Frontal cortex (tissue), 4 donors: ENCODE data around the gene RARG. TPM values are rescaled to one million over a fixed set of nuclear protein-coding genes. Genes with fewer than 3 reads are reported as not detected.

Experiments used
- DNase-seq, 2 donors: peaks; one replicate each; pipeline ENCODE4 v3.0.0; 2012; ENCODE audit warnings: low spot score in 2 of 2
- FAIRE-seq: peaks from 2 replicates; lab custom pipeline; 2012; peaks lifted over from hg19 to GRCh38; lab: Jason Lieb, UNC
- total RNA-seq: library from RNA; depleted of rRNA; stranded (reverse); fragments of >200 nt; gene quantifications from one replicate; pipeline ENCODE4 v1.2.3, GENCODE V29; 2014
- donor health status: control.
- donor health status: control.
- donor health status: control.

RARG gene
- total RNA-seq, 1 donor from 2014 or later = 1.6 TPM

DNA sequence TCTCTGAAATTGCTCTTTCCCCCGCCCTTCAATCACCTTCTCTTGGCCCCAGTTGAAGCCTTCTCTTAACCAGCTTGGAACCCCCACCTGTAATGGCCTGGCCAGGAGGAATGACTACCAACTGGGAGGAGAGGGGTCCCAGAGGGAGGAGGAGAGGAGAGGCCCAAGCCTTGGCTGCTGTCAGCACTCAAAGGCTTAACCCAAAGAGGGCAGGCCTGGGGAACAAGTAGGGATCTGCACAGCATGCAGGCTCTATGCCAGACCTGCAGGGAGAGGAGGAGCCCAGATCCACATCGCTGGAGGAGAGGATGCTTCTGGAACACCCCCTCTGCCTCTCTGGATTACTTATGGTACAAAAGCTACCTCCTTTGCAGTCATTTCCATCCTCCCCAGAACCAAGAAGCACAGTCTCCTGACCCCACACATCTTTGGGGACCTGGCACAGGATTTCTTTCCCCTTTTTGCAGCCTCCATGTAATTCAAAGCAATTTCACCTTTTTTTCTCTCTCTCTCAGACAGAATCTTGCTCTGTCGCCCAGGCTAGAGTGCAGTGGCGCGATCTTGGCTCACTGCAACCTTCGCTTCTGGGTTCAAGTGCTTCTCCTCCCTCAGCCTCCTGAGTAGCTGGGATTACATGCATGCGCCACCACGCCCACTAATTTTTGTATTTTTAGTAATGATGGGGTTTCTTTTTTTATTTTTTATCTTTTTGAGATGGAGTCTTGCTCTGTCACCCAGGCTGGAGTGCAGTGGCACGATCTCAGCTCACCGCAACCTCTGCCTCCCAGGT lies 6.2 kb downstream of the RARG start:
- FAIRE-seq = no peak
- DNase-seq = no peak

DNA sequence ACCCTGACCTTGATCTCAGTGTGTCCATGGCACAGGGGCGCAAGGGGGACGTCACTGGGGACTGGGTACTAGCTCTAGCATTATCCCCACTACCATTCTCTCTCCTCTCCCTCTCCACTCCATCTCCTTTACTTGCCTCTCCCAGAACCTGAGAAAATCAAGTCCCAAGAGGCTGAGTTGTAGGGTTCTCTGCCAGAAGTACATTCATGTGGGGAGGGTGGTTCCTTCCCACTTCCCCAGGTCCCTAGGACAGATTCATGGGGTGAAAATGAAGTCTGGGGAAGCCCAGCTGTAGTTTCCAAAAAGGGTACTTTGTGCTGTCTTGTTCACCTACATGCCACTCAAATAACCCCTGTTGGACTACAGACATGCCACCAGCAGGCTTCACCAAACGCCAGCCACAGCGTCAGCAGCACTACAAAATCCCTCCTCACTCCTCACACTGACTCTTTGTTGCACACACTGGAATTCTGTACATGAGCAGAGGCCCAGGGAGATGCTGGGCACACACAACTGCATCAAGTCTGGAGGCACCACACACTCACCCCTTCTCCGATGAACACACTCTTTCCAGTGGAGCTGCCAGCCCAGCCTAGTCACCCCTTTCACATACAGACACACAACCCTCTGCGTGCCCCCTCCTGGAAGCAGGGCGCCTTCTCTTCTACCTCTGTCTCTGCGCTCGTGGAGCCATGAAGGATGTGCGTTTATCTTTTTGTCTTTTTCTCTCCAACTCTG lies 6.9 kb downstream of the RARG start:
- FAIRE-seq (no peak), DNase-seq (no peak)

DNA sequence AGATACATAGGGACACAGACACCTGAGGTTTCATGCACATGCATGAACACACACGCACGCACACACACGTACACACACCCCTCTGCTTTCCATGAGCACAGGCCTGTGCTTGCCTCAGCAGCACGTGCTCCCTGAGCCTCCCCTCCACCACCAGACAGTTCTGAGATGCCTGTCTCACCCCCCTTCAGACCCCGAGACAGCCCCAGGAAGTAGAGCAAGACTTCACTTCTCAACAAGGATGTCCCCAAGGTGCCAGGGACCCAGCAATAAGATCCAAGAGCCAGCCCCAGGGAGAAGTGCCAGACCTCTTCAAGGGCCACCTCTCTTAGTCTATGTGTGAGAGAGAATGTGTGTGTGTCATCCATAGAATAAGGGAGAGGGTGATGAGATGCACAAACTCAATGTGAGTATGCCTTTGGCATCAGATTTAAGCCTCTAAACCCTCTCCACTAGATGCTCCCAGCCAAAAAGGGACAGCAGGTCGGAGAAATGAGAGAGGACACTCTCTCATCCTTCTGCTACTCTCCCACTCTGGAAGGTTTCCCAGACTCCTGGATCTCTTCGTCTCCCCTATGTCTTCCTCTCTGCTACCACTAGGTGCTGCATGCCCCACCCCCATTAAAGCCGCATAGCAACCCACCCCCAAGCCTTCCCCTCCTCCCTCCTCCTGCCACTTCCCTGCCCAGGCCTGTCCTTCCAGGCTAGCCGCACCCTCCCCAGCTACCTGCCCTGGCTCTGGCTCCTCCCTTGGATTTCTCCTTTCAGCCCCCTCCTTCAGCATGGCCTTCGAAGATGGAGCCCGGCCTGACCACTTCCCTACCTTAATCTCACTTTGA lies 7.7 kb downstream of the RARG start:
- no peak for FAIRE-seq
- no peak for DNase-seq

DNA sequence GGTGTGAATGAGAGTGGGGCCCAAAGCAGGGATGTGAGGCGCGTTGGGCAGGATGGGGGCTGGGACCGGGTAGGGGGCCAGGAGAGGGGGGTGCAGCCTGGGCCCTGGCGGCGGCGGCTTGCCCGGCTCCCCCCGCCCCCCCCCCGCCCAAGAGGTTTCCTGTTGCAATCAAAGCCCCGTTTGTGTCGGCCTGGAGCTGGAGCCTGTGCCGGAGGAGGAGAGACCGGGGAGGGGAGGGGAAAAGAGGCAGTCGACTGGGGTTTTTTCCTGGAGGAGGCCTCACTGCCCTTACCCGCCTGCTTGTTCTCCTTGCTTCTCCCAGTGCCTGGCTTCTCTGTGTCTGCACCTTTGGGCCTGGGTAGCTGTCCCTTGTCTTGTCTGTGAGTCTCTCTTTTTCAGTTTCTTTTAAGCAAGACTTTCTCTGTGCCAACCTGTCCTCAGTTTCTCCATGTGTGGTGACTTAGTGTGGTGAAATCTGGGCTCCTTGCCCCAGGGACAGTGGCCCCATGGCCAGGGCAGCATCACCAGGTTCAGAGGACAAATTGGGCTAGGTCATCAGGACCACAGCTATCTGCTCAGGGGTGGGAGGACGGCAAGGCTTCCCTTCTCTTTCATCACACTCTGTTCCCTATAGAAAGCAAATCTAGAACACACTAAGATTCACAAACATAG lies 8.5 kb downstream of the RARG start:
- FAIRE-seq (no peak), DNase-seq (peak in 1 of 2 donors; percentile 76)

DNA sequence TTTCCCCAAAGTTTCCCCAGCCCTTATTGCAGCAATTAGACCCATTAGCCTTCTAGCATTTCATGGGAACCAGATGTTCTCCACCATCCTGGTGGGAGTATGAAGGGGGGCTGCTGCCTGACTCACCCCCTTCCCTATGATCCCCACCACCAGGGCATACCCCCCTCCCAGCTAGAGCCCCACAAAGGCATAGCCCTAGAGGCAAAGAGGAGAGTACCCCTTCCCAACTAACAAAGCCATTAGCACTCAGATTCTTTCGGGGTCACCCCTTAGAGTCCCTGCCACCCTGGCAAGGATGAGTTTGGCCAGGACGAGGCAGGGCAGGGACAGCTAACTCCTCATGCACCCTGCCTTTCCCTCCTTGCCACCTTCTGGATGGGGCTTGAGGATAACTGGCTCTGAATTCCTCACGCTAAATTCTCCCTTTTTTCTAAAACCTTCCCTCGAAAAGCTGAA lies 9.2 kb downstream of the RARG start:
- no peak for FAIRE-seq
- DNase-seq = no peak

DNA sequence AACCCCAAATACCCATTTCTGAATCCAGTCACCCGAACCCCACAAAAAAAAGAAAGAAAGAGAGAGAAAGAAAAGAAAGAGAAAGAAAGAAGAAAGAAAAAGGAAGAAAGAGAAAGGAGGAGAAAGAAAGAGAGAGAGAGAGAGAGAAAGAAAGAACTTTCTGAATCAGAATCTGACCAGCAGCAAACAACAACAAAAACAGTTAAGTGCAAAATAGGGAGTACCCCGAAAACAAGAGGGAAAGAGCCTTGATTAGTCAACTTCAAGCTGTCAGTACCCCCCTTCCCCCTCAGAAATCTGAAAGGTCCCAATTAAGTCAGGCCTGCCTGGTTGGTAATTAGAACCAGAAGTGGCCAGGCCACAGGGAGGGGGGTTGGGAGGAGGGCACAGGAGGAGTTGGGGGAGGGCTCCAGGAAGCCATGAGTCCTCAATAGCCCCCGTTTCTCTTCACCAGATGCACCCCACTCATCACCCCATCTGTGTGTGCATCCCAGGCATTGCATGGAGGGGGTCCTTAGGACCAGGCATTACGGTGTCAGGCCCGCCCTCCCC lies 9.8 kb downstream of the RARG start:
- FAIRE-seq (no peak), DNase-seq (no peak)

DNA sequence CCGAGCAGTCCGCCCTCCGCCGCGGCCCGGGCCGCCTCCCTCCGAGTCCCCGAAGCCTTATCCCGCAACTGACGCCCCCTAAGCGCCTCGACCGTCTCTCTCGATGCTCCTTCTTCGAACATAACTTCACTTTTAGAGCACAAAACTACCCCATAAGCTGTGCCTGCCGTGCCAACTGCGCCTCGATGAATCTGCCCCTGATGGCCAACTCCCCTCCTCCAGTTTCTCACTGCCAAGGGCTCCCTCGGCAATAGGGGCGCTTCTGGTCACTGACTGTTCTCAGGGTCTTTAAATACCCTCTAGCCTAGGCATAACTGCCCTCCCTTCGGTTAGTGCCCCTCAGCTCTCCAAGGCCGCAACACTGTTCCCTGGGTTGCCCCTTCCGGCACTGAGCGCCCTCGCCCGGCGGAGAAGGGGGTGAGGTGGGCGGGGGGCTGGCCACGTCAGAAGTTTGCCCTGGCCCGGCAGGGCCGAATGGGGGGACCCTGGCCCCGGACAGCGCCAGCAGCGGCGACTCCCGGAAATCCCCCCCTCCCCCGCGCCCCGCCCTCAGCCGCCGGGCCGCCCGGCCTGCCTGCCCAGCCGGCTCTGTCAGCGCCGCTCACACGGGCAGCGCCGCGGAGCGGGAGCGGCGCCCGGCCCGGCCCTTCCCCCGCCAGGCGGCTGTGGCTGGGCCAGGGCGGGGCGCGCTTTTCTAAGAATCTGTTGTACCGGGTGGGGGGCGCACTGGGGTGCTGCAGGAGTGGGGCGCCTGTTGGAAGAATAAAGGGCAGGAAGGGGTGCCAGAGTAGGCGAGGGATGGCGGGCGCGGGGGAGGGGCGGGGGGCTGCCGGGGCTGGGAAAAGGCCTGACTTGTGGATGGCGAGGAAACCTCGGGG lies 10.6 kb downstream of the RARG start:
- FAIRE-seq = no peak
- DNase-seq = peak; percentile 86

DNA sequence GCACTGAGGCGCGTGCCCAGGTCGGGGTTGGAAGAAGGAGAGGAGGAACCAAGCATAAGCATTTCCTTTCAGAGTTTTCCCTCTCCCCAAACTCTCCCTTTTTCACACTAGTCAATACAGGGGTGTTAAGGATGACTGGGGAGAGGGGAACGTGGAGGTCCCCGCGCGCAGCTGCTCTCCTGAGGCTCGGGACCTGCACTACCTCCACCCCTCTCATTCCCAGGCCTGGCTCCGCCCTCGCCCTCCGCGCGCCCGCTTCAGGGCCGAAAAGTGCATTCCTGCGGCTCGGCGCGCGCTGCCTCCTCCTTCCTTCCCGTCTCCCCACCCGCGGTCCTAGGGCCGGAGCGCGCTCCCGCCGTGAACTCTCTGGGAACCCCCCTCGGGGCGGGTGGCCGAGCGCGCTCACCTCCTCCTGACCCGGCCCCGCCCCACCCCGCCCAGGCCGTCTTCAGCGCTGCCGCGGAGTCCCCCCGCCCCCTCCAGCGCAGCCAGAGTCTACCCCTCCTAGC lies 11.3 kb downstream of the RARG start:
- DNase-seq (peak; percentile 88), FAIRE-seq (no peak)

DNA sequence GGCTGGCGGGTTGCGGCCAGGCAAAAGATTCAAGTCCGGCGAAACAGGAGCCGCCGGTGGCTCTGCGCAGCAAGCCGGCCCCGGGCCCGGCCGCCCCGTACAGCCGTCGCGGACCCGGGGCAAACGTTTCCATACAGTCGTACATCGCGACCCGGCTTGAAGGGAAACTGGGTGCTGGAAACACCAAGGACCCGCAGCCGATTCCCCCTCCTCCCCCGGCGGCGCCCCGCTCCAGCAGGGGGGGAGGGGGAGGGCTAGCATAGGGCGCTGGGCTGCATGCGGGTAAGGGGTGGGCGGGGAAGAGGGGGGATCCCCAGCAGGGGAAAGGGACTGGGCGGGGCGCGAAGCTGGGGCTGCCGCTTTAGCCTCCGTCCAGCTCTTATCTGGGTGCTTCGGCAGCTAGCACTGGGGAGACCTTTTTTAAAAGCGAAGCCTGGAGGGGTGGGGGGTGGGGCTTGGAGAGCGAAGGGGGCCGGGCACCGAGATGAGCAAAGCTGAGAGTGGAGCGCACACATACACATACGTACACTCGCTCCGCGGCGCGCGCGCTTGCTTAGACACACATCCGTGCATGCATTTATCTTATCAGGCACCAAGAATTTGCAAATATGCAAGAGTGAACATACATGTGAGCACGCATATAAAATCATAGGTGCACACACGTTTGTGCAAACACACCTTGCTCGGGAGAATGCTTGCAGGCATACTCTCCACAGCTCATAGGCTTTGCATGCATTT lies 11.9 kb downstream of the RARG start:
- FAIRE-seq = no peak
- peak; percentile 58 to 72 for DNase-seq

DNA sequence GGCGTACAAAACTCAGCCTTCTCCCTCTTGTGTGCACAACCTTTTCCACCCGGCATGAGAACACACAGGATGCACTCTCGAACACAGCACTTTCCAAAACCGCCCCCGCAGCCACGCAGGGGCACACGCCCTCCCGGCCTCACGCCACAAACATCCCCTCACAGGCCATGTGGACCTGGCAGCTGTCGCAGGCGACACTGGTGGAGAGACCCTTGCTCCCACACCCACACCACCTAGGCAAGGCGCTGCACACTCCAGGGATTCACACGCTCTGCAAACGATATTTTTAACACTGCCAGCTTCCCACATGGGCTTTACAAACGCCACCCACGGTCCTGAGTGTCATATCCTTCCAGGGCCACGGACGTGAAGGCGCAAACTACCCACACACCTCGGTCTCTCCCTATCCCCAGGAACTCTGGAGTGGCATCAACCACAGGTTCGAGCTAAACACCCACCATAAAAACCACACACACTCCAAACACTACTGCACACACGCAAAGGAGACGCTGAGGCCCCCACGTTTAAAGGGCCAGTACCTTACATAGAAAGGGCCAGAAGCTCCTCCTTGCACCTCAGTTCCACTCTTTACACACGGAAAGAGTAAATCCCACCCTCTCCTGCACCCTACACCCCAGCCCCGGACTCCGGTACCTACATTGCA lies 12.6 kb downstream of the RARG start:
- DNase-seq = peak in 1 of 2 donors; percentile 58
- no peak for FAIRE-seq

DNA sequence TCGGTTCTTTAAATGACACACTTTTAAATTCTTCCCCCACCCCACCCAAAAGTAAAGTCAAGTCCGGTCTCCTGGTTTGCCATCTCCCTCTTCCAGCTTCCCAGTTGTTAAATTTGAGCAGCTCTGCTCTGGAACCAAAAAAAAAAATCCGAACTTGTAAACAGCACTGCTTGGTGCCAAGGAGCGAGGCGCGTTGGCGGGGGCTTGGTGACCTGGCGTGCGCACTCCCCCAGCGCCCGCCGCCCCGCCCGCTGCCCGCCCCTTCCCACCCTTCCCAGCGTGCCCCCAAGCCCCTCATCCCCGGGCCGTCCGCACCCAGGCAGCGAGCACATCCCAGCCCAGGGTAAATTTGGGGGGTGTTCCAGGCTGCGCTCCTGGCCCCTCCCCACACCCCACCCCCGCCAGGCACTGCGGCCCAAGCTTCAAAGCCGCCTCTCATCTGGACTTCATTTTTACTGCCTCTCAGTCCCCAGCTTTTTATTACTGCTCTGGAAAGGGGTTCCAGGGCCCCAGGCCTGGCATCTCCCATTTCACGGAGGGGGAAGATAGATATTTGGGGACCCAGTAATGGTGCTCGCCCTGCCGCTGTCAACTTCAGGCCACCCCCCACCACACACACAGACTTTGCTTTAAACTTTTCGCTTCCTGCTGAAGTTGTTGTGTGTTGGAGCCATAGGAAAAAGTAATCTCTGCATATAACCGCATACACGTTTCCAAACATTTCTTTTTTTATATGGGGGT lies 13.3 kb downstream of the RARG start:
- FAIRE-seq = no peak

DNA sequence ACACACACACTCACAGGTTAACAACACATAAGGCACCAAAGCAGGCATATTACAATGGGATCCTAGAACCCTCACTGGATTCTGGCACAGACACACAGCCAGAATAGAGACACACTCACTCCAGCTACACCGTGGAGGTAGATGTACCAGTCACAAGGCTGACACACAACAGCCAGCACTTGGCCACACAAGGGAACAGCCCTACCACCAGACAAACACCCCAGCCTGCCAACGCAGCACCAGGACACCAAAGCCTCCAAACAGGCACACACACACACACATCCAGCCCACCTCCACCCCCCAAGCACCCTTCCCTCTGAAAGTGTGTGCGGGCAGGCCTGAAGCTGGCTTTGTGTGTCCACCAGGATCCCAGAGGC lies 14.1 kb downstream of the RARG start:
- DNase-seq (no peak), FAIRE-seq (no peak)

More for the DNA sequence above, 13.3 kb downstream of the RARG start:
- no peak for DNase-seq

DNA sequence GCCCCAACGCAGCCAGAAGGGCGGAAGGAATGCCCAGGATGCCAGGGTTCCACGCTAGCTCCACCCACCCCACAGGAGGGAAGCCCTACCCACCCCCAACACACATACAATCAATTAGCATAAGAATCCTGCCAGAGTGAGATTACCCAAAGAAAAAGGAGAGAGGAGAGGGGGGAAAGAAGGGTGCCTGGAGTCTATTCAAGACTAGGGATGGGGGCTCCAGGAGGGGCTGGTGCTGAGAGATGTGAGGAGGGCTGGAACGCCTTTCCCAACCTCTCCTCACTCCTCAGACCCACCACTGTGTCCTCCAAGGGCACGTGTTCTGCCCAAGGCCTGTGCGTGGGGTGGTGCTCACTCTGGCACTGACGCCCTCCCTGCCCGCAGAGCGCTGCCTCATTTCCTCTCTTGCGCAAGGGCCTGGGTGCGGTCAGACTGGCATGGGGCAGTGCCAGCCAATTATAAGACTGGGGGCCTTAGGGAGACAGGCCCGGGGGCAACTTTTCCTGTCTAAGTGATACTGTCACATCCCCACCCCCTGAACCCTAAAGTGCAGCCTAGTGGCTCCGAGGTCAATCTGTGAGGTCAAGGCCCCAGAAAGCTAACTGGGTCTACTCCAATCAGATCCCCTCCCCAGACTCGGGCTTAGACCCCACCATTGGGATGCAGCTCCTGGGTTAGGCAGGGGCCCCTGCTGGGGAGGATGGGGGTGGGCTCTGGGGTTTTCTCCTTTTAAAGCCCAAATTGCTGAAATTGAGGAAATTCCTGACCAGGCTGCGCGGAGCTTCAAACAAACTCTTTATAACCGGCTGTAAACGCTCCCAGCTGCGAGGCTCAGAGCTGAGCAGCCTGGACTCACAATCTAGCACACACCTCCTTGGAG lies 14.7 kb downstream of the RARG start:
- DNase-seq (no peak), FAIRE-seq (no peak)

DNA sequence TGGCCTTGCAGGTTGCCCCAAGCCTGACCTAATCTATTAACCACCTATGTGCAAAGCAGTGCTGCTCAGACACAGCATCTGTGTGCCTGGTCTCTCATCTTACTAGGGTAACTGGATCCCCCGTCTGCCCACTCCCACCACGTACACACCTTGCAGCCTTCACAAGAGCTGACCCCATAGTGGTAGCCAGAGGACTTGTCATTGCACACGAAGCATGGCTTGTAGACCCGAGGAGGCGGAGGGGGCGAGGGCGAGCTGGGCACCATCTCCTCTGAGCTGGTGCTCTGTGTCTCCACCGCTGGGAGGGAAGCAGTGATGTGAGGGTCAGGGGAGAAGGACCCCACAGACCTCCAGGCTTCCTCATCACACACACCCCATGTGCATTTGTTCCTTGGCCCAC lies 16.5 kb downstream of the RARG start:
- FAIRE-seq = no peak
- no peak for DNase-seq

DNA sequence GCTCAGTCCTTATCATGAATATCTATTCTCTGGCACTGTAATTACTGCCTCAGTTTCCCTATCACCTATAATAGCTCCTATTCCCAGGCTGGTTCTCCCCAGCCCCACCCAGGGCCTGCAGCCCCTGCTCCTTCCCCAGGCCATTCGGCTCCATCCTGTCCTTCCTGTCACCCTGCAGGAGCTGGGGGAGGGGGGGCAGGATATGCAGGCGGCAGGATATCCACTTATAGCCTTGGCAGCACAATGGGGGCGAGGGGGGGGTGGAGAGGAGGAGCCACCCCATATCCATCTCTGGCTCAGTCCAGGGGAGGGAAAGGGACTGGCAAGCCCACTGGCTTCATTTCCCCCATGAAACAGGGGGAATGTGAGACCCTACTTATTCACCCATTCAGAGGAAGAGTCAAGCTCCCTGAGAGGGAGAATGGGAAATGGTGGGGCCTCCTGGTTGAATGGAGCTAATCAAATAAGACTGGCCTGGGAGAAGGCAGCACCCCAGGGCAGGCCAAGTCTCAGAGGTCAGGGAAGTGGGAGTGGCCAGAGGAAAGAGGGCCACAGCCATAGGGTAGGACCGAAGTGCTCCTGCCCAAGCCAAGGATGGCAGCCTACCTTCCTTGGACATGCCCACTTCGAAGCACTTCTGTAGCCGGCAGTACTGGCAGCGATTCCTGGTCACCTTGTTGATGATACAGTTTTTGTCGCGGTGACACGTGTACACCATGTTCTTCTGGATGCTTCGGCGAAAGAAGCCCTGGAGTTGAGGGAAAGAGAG lies 17.1 kb downstream of the RARG start:
- no peak for DNase-seq
- FAIRE-seq = no peak
